DND-41 (cell line): ENCODE measurements around the gene MRPS23.

ENCODE experiments used
- ATAC-seq: fragments of 200-7000 bp; cut with Tn5 transposase; 3 replicates; pipeline ENCODE4 v1.9.1; 2021; ENCODE audit warnings: low read depth; ENCODE audit not compliant: insufficient read depth
- DNase-seq: peaks from one replicate; pipeline ENCODE4 v3.0.0-alpha.2; 2020
- H2AFZ ChIP-seq: 2 replicates; pipeline ENCODE4 v1.6.0; 2012; ENCODE audit warnings: low read depth, low read length
- H3K27ac ChIP-seq: 2 replicates; pipeline ENCODE4 v1.5.1; 2012; ENCODE audit warnings: low read length, inconsistent platforms
- H3K27me3 ChIP-seq: fragments of 200-600 bp; sonication (generic); 2 replicates; pipeline ENCODE4 v1.6.0; 2012; ENCODE audit warnings: low read length, mild to moderate bottlenecking, inconsistent platforms; ENCODE audit not compliant: insufficient read depth, poor library complexity
- H3K36me3 ChIP-seq: 2 replicates; pipeline ENCODE4 v1.5.1; 2012; ENCODE audit warnings: low read length, inconsistent platforms; ENCODE audit not compliant: insufficient read depth
- H3K4me1 ChIP-seq: 2 replicates; pipeline ENCODE4 v1.5.1; 2012; ENCODE audit warnings: mild to moderate bottlenecking, low read length; ENCODE audit not compliant: insufficient read depth
- H3K4me2 ChIP-seq: 2 replicates; pipeline ENCODE4 v1.6.0; 2012; ENCODE audit warnings: mild to moderate bottlenecking, moderate library complexity, low read length, inconsistent platforms; ENCODE audit not compliant: insufficient read depth
- H3K4me3 ChIP-seq, 2 experiments: fragments of 200-600 bp in 1 of 2; shearing (Covaris generic) in 1 of 2; 2 replicates each; pipeline ENCODE4 v1.5.1; 2012 to 2016; ENCODE audit warnings: inconsistent platforms in 2 of 2, low read length in 2 of 2, mild to moderate bottlenecking in 2 of 2, low read depth in 1 of 2, moderate library complexity in 1 of 2
- H3K79me2 ChIP-seq: 2 replicates; pipeline ENCODE4 v1.6.0; 2012; ENCODE audit warnings: low read length, inconsistent platforms; ENCODE audit not compliant: insufficient read depth
- H3K9ac ChIP-seq: 2 replicates; pipeline ENCODE4 v1.6.0; 2012; ENCODE audit warnings: low read depth, mild to moderate bottlenecking, inconsistent platforms, low read length, moderate library complexity
- H3K9me3 ChIP-seq: 2 replicates; pipeline ENCODE4 v1.5.1; 2012; ENCODE audit warnings: low read length, moderate library complexity, mild to moderate bottlenecking, inconsistent platforms; ENCODE audit not compliant: insufficient read depth, severe bottlenecking
- H4K20me1 ChIP-seq: 2 replicates; pipeline ENCODE4 v1.6.0; 2012; ENCODE audit warnings: low read length; ENCODE audit not compliant: insufficient read depth
- EZH2 ChIP-seq: IDR thresholded peaks from 3 replicates; pipeline ENCODE4 v1.6.1; 2012; ENCODE audit warnings: borderline replicate concordance, low read depth, mild to moderate bottlenecking, moderate library complexity, low read length, inconsistent platforms; ENCODE audit not compliant: severe bottlenecking
- TF ChIP-seq, protein P1 (sequence below): IDR thresholded peaks from 2 replicates; pipeline ENCODE4 v1.5.1; 2012; ENCODE audit warnings: borderline replicate concordance, low read length, moderate library complexity, mild to moderate bottlenecking; ENCODE audit not compliant: poor library complexity, severe bottlenecking; ENCODE audit errors: extremely low read depth

The MRPS23 gene

DNA sequence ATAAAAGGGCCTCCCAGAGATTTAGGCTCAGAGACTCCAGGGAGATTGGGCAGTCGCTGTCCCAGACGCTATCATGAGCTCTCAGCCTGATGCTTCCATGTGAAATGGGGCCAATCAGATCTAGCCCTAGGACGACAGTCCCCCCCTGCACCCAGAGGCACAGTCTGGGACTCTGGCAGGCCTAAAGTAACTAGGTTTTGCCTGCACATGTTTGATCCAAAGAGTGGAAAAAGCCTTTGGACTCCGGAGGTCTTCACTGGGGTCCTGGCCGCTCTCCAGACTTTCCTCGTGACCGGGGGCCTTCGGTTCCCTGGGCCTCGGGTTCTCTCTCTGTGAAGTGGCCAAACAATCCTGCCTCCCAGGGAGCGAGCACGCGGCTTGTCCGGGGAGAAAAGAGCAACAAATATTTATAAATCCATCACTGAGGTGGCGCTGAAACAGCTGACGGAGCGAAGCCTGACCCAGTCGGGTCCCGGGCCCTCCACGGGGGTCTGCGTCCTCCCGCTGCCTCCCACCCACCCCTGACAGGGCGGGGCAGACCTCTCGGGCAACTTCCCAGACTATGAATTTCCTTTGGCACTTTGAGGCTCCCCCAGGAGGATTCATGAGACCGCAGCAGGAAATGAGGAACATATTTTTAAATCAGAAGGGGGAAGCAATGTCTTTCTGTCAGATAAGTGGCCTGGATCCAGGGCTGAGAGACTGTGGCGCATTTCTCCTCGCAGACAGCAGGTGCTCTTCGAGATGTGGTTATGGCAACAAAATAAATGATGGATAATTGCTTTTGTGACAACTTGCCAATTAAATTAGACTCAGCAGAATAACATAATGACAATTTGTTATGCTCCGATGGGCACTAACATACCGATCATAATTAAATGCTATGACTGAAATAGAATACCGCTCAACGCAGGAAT is 38.9 kb downstream of the MRPS23 start:
- Histone ChIP-seq H3K4me3 (no peak overlapping the region), H3K4me1 (no peaks in the 10 kb centered on the region)

DNA sequence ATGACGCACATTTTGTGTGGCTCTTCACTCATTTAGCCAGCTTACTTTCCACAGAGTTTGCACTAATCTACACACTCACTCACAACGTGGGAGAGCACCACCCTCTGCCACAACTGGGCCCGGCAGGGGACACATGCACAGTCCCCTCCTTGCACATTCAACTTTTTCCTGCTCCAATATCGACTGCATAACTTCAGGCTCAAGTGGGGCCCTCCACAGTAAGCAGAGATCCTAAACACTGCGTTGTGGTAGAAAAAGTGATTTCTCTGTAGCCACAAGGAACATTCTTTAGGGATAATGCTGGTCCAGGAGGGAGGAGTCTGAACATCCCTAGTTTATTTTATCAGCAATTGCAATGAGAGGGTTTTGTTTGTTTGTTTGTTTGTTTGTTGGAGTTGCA is 40.0 kb downstream of the MRPS23 start:
- no peak overlapping the region for H3K27ac ChIP-seq
- H3K9me3 ChIP-seq = no peaks in the 10 kb centered on the region
- H3K4me2 ChIP-seq = no peak overlapping the region
- no peaks in the 10 kb centered on the region for H3K79me2 ChIP-seq
- H2AFZ ChIP-seq = no peak overlapping the region
- no peaks in the 10 kb centered on the region for H3K4me1 ChIP-seq
- TF ChIP-seq EZH2 = no peak
- TF ChIP-seq, protein P1, sequence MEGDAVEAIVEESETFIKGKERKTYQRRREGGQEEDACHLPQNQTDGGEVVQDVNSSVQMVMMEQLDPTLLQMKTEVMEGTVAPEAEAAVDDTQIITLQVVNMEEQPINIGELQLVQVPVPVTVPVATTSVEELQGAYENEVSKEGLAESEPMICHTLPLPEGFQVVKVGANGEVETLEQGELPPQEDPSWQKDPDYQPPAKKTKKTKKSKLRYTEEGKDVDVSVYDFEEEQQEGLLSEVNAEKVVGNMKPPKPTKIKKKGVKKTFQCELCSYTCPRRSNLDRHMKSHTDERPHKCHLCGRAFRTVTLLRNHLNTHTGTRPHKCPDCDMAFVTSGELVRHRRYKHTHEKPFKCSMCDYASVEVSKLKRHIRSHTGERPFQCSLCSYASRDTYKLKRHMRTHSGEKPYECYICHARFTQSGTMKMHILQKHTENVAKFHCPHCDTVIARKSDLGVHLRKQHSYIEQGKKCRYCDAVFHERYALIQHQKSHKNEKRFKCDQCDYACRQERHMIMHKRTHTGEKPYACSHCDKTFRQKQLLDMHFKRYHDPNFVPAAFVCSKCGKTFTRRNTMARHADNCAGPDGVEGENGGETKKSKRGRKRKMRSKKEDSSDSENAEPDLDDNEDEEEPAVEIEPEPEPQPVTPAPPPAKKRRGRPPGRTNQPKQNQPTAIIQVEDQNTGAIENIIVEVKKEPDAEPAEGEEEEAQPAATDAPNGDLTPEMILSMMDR = no peak
- H3K9ac ChIP-seq = no peak overlapping the region
- ATAC-seq = no peak
- peaks cover 33% of the 10 kb centered on the region for H3K27me3 ChIP-seq
- no peak for DNase-seq
- no peak overlapping the region for H3K4me3 ChIP-seq
- no peaks in the 10 kb centered on the region for H4K20me1 ChIP-seq
- H3K36me3 ChIP-seq = no peaks in the 10 kb centered on the region

More for the DNA sequence above, 38.9 kb downstream of the MRPS23 start:
- no peak overlapping the region for H3K9ac ChIP-seq
- no peaks in the 10 kb centered on the region for H3K9me3 ChIP-seq
- H3K79me2 ChIP-seq = no peaks in the 10 kb centered on the region
- ATAC-seq = no peak
- H3K4me2 ChIP-seq = no peak overlapping the region
- peaks cover 30% of the 10 kb centered on the region for H3K27me3 ChIP-seq
- no peaks in the 10 kb centered on the region for H4K20me1 ChIP-seq
- TF ChIP-seq, protein P1 = no peak
- no peaks in the 10 kb centered on the region for H3K36me3 ChIP-seq
- no peak for DNase-seq
- no peak overlapping the region for H2AFZ ChIP-seq
- H3K27ac ChIP-seq = no peak overlapping the region

DNA sequence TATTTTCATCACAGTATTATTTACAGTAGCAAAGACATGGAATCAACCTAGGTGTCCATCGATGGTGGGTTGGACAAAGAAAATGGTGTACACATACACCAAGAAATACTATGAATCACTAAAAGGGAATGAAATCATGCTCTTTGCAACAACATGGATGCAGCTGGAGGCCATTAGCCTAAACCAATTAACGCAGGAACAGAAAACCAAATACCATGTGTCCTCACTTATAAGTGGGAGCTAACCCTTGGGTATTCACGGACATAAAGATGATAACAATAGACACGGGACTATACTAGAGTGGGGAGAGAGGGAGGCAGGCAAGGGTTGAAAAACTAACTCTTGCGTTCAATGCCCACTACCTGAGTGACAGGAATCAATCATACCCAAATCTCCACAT is 41.0 kb downstream of the MRPS23 start:
- Histone ChIP-seq H3K4me3 (no peak overlapping the region), H3K27me3 (peaks cover 33% of the 10 kb centered on the region), H3K4me1 (no peaks in the 10 kb centered on the region), H3K4me2 (no peak overlapping the region), H3K9ac (no peak overlapping the region), H3K27ac (no peak overlapping the region), H3K36me3 (no peaks in the 10 kb centered on the region), H3K79me2 (no peaks in the 10 kb centered on the region), H4K20me1 (no peaks in the 10 kb centered on the region), H3K9me3 (no peaks in the 10 kb centered on the region), H2AFZ (no peak overlapping the region)
- TF ChIP-seq, protein P1 = no peak
- TF ChIP-seq EZH2 = no peak
- no peak for DNase-seq
- no peak for ATAC-seq
